Measurements from ENCODE around the gene TOP2A. TPM values are rescaled to one million over a fixed set of nuclear protein-coding genes. Genes with fewer than 3 reads are reported as not detected.
A peak's percentile ranks its signal among the peaks of the same experiment; 100 is the strongest.

Gene TOP2A
- total RNA-seq, 2 donors from 2014 or later: 46.2 to 124 TPM

- H3K27me3 ChIP-seq: no peaks in the 10 kb centered on the region
- TF ChIP-seq CTCF (IDR thresholded peaks at IDR 0.05): no peak
- no peak overlapping the region for H3K4me3 ChIP-seq
- no peaks in the 10 kb centered on the region for H3K36me3 ChIP-seq
- no peak overlapping the region for H3K9ac ChIP-seq (ENCODE audit: low read depth in 2 of 2, low read length in 2 of 2)
- intact Hi-C loops (cut with DNase I): loop anchor here (2.0 to 5.0 kb wide), 2 partner anchors 37 to 95 kb away; no protein-coding TSS in a partner anchor
- H3K9me3 ChIP-seq: no peaks in the 10 kb centered on the region
- no peak for DNase-seq
- H3K4me1 ChIP-seq: no peaks in the 10 kb centered on the region
- no peak overlapping the region for H3K27ac ChIP-seq
Measured at GRCh38 chr17:40440166-40440565, 22.5 kb upstream of the TOP2A start.

DNA sequence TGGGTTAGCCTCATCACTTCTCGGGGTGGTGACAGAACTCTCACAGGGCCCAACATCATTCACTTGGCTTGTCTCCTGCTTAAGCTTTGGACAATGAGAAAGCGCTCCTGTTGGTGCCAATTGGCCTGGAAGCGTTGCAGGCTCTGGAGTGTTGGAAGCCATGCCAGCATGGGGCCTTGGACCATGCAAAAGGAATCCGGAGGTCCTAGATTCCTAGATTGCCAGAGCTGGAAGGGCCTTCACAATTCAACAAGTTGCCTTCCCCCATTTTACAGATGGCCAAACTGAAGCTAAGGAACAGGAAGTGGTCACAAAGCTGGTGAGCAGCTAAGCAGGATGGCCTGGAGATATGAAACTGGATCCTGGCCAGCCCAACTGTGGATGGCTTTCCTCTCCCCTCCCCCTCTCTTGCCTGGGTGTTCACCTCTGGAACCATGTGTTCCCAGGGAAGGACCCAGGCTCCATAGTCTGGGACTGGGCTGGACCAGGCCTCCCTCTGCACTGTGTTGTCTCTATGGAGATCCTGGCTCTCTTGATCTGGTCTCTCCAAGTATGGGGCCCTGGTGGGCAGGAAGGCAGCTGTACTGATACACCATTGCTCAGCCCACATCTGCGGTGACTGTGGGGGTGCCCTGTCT, 19.5 kb upstream of the TOP2A start:
- no peak for TF ChIP-seq CTCF (IDR thresholded peaks at IDR 0.05)
- Histone ChIP-seq H3K9ac (ENCODE audit: low read depth in 2 of 2, low read length in 2 of 2) (no peak overlapping the region), H3K4me1 (no peaks in the 10 kb centered on the region), H3K27me3 (no peaks in the 10 kb centered on the region), H3K9me3 (no peaks in the 10 kb centered on the region), H3K36me3 (no peaks in the 10 kb centered on the region), H3K27ac (no peak overlapping the region), H3K4me3 (no peak overlapping the region)
- DNase-seq: no peak
- intact Hi-C loops (cut with DNase I): no loop called here

GRCh38 chr17:40436636-40437035, 18.9 kb upstream of the TOP2A start:
- H3K27ac ChIP-seq: no peak overlapping the region
- intact Hi-C loops (cut with DNase I): no loop called here

DNA sequence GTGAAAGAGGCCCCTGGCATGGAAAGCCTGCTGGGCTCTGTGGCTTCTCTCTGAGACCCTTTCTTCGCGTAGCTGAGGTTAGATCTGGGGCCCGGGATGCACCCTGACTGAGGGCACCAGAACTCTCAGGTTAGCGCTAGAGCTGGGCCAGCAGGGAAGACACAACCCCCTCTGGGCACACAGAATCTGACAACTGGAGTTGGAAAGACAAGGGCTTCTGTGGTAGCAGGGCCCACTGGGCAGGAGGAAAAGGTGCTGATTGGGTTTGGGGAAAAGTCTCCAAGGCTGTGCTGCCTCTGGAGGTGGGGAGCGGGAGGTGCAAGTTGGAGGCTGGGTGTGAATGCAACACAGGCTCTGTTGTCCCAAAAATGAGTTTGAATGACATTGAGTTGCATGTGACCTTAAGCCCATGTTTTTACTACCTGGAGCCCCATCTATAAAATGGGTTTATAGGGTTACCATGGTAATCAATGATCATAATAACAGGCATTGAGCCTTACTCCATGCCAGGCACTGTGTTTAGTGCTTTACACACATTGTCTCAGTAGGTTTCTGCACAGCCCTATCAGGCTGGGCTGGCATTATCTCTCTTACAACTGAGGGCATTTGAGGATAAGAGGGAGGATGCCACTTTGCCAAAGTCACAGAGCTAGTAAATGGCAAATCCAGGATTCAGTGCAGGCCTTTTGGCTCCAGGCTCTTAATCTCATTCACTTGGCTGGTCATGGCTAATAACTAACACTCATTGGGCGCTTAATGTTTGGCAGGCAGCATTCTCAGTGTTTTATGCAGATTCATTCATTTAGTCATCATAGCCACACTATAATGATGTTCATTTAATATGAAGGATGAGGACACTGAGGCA, 16.1 kb upstream of the TOP2A start:
- H3K4me1 ChIP-seq: no peaks in the 10 kb centered on the region
- no peaks in the 10 kb centered on the region for H3K27me3 ChIP-seq
- no peaks in the 10 kb centered on the region for H3K9me3 ChIP-seq
- no peaks in the 10 kb centered on the region for H3K36me3 ChIP-seq
- intact Hi-C loops (cut with DNase I): no loop called here
- no peak overlapping the region for H3K4me3 ChIP-seq
- TF ChIP-seq CTCF (IDR thresholded peaks at IDR 0.05): peak; percentile 42
- H3K9ac ChIP-seq (ENCODE audit: low read depth in 2 of 2, low read length in 2 of 2): no peak overlapping the region
- H3K27ac ChIP-seq: no peak overlapping the region
- DNase-seq: no peak

More at GRCh38 chr17:40436636-40437035, 18.9 kb upstream of the TOP2A start:
- no peaks in the 10 kb centered on the region for H3K9me3 ChIP-seq
- TF ChIP-seq CTCF (IDR thresholded peaks at IDR 0.05): no peak
- no peak overlapping the region for H3K4me3 ChIP-seq
- no peak for DNase-seq
- H3K36me3 ChIP-seq: no peaks in the 10 kb centered on the region
- no peaks in the 10 kb centered on the region for H3K4me1 ChIP-seq
- no peaks in the 10 kb centered on the region for H3K27me3 ChIP-seq
- H3K9ac ChIP-seq (ENCODE audit: low read depth in 2 of 2, low read length in 2 of 2): no peak overlapping the region

GRCh38 chr17:40432864-40433528, 15.3 kb upstream of the TOP2A start:
- Histone ChIP-seq H3K36me3 (no peaks in the 10 kb centered on the region), H3K27ac (no peak overlapping the region), H3K9ac (ENCODE audit: low read depth in 2 of 2, low read length in 2 of 2) (no peak overlapping the region), H3K4me3 (no peak overlapping the region), H3K27me3 (no peaks in the 10 kb centered on the region), H3K9me3 (no peaks in the 10 kb centered on the region), H3K4me1 (no peaks in the 10 kb centered on the region)
- no peak for TF ChIP-seq CTCF (IDR thresholded peaks at IDR 0.05)
- intact Hi-C loops (cut with DNase I): no loop called here
- no peak for DNase-seq
